ENCODE data around the gene SLC24A3.

DNA sequence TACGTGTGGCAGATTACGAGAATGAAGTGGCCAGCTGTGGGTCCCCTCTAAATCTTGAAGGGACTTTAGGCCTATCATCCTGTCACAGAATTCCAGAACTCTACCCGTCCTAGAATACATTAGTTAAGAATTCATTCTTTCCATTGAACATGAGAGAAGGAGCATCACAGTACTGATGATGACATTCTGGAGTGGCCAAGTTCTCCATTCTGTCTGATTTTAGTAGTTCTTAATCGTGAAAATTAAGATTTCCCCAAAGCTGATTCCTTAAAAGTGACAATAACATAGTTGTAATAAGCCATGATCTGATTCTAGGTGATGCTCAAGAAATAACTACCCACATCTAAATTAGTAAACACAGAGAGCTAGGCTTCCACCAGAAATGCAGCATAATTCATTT lies 510.6 kb downstream of the SLC24A3 start:
- TF ChIP-seq, protein P1, sequence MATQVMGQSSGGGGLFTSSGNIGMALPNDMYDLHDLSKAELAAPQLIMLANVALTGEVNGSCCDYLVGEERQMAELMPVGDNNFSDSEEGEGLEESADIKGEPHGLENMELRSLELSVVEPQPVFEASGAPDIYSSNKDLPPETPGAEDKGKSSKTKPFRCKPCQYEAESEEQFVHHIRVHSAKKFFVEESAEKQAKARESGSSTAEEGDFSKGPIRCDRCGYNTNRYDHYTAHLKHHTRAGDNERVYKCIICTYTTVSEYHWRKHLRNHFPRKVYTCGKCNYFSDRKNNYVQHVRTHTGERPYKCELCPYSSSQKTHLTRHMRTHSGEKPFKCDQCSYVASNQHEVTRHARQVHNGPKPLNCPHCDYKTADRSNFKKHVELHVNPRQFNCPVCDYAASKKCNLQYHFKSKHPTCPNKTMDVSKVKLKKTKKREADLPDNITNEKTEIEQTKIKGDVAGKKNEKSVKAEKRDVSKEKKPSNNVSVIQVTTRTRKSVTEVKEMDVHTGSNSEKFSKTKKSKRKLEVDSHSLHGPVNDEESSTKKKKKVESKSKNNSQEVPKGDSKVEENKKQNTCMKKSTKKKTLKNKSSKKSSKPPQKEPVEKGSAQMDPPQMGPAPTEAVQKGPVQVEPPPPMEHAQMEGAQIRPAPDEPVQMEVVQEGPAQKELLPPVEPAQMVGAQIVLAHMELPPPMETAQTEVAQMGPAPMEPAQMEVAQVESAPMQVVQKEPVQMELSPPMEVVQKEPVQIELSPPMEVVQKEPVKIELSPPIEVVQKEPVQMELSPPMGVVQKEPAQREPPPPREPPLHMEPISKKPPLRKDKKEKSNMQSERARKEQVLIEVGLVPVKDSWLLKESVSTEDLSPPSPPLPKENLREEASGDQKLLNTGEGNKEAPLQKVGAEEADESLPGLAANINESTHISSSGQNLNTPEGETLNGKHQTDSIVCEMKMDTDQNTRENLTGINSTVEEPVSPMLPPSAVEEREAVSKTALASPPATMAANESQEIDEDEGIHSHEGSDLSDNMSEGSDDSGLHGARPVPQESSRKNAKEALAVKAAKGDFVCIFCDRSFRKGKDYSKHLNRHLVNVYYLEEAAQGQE (IDR thresholded peaks at IDR 0.05; ENCODE audit: insufficient read depth in 1 of 2, low read depth in 2 of 2, low read length in 1 of 2) = no peak
- TF ChIP-seq, protein P2, sequence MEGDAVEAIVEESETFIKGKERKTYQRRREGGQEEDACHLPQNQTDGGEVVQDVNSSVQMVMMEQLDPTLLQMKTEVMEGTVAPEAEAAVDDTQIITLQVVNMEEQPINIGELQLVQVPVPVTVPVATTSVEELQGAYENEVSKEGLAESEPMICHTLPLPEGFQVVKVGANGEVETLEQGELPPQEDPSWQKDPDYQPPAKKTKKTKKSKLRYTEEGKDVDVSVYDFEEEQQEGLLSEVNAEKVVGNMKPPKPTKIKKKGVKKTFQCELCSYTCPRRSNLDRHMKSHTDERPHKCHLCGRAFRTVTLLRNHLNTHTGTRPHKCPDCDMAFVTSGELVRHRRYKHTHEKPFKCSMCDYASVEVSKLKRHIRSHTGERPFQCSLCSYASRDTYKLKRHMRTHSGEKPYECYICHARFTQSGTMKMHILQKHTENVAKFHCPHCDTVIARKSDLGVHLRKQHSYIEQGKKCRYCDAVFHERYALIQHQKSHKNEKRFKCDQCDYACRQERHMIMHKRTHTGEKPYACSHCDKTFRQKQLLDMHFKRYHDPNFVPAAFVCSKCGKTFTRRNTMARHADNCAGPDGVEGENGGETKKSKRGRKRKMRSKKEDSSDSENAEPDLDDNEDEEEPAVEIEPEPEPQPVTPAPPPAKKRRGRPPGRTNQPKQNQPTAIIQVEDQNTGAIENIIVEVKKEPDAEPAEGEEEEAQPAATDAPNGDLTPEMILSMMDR (IDR thresholded peaks at IDR 0.05) = no peak
- no peak for TF ChIP-seq POLR2AphosphoS5 (IDR thresholded peaks at IDR 0.05; ENCODE audit: low read depth, low read length)
- no peak for TF ChIP-seq TCF7L2 (IDR thresholded peaks at IDR 0.05; ENCODE audit: low read depth, low read length)
- TF ChIP-seq SIN3A (IDR thresholded peaks at IDR 0.05; ENCODE audit: borderline replicate concordance, insufficient read depth, low read depth, low read length) = no peak

All from Panc1 (cell line).